Nephron progenitor cell (in vitro differentiated cells): ENCODE results near the gene RANBP10.

Source experiments
- DNase-seq: peaks from one replicate; pipeline ENCODE4 v3.0.0; 2021
- H3K27ac Mint-ChIP-seq: 2 replicates; pipeline ENCODE4 v1.8.0; 2021; ENCODE audit warnings: mild to moderate bottlenecking, moderate library complexity, mixed read lengths
- H3K27me3 Mint-ChIP-seq: 2 replicates; pipeline ENCODE4 v1.8.0; 2021; ENCODE audit warnings: mild to moderate bottlenecking, low read depth, mixed read lengths; ENCODE audit not compliant: poor library complexity
- H3K36me3 Mint-ChIP-seq: 2 replicates; pipeline ENCODE4 v1.8.0; 2021; ENCODE audit warnings: low read depth, mixed read lengths
- H3K4me1 Mint-ChIP-seq: 2 replicates; pipeline ENCODE4 v1.8.0; 2021; ENCODE audit warnings: mixed read lengths
- H3K4me3 Mint-ChIP-seq: 2 replicates; pipeline ENCODE4 v1.8.0; 2021; ENCODE audit warnings: mild to moderate bottlenecking, moderate library complexity, mixed read lengths
- H3K9me3 Mint-ChIP-seq: 2 replicates; pipeline ENCODE4 v1.8.0; 2021; ENCODE audit warnings: mild to moderate bottlenecking, moderate library complexity, mixed read lengths
- TF ChIP-seq, protein P1 (sequence below): fragments of 200-600 bp; sonication (generic); IDR thresholded peaks from 2 replicates; pipeline ENCODE4 v1.5.0; 2021; ENCODE audit warnings: antibody characterized with exemption

RANBP10 gene

DNA sequence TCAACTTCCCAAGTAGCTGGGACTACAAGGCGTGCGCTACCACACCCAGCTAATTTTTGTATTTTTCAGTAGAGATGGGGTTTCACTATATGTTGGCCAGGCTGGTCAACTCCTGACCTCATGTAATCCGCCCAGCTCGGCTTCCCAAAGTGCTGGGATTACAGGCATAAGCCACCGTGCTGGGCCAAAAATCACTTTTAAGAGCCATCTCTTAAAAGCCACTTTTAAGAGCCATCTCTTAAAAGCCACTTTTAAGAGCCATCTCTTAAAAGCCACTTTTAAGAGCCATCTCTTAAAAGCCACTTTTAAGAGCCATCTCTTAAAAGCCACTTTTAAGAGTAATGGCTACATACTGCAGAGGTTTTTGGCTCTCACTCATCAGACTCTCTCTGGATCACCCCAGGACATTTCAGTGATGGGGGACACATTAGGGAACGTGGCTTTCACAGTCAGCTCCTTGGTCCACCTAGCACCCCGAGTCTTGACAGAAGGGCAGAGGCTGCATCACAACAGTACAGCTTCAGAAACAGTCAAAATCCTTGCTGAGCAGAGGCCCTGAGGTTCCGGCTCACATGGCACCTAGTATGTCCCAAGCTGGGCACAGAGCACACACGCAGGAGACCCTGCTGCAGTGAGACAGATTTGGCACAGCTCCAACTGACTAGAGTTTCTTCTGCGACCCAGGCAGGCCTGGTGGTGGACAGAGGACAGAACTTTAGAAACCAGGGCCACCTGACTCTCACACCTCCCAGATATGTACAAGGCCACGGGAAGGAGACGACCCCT, 23.6 kb downstream of the RANBP10 start:
- Mint-ChIP-seq H3K27me3 (no peaks in the 10 kb centered on the region), H3K36me3 (peaks cover 50% of the 10 kb centered on the region), H3K4me1 (peaks cover 29% of the 10 kb centered on the region), H3K27ac (peak overlapping the region; percentile 36), H3K9me3 (peaks cover 10% of the 10 kb centered on the region), H3K4me3 (no peak overlapping the region)
- DNase-seq, result no peak
- TF ChIP-seq, protein P1, sequence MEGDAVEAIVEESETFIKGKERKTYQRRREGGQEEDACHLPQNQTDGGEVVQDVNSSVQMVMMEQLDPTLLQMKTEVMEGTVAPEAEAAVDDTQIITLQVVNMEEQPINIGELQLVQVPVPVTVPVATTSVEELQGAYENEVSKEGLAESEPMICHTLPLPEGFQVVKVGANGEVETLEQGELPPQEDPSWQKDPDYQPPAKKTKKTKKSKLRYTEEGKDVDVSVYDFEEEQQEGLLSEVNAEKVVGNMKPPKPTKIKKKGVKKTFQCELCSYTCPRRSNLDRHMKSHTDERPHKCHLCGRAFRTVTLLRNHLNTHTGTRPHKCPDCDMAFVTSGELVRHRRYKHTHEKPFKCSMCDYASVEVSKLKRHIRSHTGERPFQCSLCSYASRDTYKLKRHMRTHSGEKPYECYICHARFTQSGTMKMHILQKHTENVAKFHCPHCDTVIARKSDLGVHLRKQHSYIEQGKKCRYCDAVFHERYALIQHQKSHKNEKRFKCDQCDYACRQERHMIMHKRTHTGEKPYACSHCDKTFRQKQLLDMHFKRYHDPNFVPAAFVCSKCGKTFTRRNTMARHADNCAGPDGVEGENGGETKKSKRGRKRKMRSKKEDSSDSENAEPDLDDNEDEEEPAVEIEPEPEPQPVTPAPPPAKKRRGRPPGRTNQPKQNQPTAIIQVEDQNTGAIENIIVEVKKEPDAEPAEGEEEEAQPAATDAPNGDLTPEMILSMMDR, result no peak

DNA sequence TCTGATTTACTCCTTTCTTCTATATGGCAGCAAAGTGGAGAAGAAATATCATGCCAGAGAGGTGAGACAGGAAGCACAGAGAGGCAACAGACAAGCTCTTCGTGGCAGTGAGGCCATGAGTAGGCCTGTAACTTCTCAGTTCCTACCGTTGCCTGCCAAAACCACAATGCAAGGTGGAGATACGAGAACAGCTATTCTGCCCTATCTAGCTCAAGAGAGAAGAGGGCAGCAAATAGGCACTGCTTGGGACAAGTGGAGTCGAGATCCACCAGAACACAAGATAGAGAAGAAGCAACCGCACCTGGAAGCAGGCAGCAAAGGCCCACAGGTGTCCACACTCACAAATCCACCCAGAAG, 24.8 kb downstream of the RANBP10 start:
- Mint-ChIP-seq H3K36me3 (peaks cover 47% of the 10 kb centered on the region), H3K27me3 (no peaks in the 10 kb centered on the region), H3K27ac (no peak overlapping the region), H3K4me3 (no peak overlapping the region), H3K4me1 (peaks cover 29% of the 10 kb centered on the region), H3K9me3 (peaks cover 10% of the 10 kb centered on the region)
- TF ChIP-seq, protein P1, result no peak
- no peak for DNase-seq

DNA sequence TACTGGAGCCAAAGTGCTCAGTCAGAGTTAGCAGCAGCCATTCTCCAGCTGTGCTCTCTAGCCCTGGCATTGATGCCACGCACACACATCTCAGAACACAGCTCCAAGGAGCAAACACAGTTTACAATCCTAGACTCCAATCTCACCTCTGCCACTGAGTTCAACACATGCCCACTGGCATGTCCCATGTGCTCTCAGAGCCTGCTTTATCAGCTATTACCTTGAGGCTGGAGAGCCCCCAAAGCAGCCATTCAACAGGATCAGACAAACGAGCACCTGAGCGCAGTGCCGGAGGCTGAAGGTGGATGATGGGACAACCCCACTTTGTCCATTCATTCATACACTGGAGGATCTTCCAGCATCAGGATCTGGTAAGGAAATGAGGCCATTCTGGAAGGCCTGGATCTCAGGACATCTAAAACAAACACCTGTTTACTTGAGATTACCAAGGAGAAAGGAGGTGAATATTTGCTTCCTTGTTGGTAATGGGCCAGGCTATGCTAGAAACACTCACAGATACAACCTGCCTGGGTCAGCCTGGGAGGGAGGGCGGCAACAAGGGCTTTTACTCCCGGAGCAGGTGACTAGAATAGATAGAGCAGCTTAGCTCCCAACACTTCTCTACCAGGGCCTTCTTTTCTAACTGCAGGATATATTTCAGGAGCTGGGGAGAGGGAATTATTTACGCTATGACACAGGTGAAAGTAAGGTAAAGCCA, 25.4 kb downstream of the RANBP10 start:
- DNase-seq, result no peak
- Mint-ChIP-seq H3K9me3 (peaks cover 10% of the 10 kb centered on the region), H3K36me3 (peaks cover 41% of the 10 kb centered on the region), H3K27me3 (no peaks in the 10 kb centered on the region), H3K4me3 (no peak overlapping the region), H3K27ac (no peak overlapping the region), H3K4me1 (peaks cover 29% of the 10 kb centered on the region)
- TF ChIP-seq, protein P1, result no peak

DNA sequence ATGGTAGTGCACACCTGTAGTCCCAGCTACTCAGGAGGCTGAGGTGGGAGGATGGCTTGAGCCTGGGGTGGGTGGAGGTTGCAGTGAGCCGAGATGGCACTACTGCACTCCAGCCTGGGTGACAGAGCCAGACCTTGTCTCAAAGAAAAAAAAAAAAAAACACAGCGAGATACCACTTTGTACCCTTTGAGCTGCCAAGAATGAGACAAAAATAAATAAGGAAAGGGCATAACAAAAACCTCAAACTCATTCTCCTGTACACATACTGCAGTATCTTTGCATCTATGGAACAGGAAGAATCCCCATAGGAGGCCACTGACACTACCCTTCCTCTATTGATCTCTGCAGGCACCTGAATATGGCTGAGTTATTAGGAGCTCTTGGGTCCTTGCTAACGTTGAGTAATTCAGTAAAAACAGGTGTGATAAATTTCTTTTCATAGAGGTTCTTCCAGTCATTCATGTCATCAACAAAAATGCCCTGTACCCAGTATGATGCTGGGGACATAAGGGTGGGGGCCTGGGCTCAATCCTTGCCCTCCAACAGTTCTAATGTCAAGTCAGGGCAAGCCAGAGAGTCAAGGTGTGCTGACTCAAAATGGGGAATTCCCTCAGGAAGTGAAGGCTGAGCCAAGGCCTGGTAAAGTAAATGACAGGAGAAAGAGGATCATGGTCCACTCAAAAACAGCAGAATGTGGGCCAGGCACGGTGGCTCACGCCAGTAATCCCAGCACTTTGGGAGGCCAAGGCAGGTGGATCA, 26.9 kb downstream of the RANBP10 start:
- peaks cover 34% of the 10 kb centered on the region for H3K4me1 Mint-ChIP-seq
- H3K9me3 Mint-ChIP-seq, result peaks cover 15% of the 10 kb centered on the region
- H3K4me3 Mint-ChIP-seq, result no peak overlapping the region
- H3K27ac Mint-ChIP-seq, result no peak overlapping the region
- peaks cover 38% of the 10 kb centered on the region for H3K36me3 Mint-ChIP-seq
- no peaks in the 10 kb centered on the region for H3K27me3 Mint-ChIP-seq
- TF ChIP-seq, protein P1, result no peak
- no peak for DNase-seq

DNA sequence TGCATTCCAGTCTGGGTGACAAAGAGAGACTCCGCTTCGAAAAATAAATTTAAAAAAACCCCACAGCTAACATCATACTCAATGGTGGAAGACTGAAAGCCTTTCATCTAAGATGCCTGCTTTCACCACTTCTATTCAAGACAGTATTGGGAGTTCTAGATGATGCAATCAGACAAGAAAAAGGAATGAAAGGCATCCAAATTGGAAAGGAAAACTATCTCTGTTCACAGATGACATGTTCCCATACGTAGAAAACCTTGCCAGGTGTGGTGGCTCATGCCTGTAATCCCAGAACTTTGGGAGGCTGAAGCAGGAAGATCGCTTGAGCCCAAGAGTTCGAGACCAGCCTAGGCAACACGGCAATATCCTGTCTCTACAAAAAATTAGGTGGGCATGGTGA, 31.1 kb downstream of the RANBP10 start:
- Mint-ChIP-seq H3K27me3 (no peaks in the 10 kb centered on the region), H3K9me3 (peaks cover 5% of the 10 kb centered on the region), H3K4me1 (peaks cover 46% of the 10 kb centered on the region), H3K36me3 (peaks cover 47% of the 10 kb centered on the region), H3K4me3 (no peak overlapping the region), H3K27ac (no peak overlapping the region)
- TF ChIP-seq, protein P1, result no peak
- DNase-seq, result no peak
